HL-60/S4 treated with retinoic acid at 250 ng/mL for 4 days and 3 days (cell line): ENCODE results near the gene FPR1.

Experiments used
- in situ Hi-C: fragments of 300-500 bp; cut with MboI; formaldehyde crosslinking; loops from 2 replicates; pipeline ENCODE4 v1.7.0; 2022; ENCODE audit warnings: low sequenced_read_pairs

Gene FPR1

DNA sequence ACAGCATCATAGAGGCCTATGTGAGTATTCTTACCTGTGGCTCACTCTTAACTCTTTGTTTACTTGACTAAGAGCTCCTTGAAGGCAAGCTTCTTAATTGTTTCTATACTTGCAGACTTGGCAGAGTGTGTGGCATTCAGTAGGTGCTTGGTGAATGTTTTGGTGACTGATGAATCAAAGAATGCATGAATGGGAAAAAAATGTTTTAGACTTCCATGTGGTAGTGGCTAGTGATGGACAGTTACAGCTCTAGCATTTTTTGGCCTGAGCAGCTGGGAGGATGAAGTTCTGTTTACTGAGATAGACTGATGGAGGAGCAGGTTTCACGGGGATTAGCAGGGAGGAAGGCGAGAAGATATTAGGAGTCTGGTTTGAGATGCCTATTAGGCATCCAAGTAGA, 41.5 kb downstream of the FPR1 start:
- in situ Hi-C loops, result no loop called here

DNA sequence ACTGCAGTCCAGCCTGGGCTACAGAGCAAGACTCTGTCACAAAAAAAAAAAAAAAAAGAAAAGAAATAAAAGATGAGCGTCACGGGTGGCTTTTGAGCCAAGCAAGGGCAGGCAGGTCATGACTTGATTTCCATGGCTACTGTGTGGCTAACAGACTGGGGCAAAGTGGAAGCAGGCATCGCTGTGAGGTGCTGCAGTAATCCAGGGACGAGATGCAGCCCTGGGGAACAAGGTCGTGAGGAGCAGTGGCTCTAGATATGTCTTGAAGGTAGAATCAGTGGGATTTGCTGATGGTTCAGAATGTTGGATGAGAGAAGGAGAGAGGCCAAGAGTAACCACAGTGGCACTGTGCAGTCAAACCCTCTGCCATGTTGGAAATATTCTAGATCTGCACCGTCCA, 42.1 kb downstream of the FPR1 start:
- in situ Hi-C loops, result no loop called here

DNA sequence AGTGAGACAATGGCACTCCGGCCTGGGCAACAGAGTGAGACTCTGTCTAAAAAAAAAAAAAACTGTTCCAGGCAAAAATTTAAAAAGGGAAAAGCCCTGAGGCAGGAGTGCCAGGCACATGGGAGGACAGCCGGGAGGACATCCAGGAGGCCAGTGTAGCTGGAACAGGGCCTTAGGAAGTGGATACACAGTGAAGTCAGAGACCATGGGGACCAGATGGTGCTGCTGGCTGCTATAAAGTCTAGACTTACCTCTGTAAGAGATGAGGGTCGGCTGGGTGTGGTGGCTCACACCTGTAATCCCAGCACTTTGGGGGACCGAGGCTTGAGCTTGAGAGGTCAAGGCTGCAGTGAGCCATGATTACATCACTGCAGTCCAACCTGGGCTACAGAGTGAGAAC, 42.9 kb downstream of the FPR1 start:
- in situ Hi-C loops, result no loop called here

DNA sequence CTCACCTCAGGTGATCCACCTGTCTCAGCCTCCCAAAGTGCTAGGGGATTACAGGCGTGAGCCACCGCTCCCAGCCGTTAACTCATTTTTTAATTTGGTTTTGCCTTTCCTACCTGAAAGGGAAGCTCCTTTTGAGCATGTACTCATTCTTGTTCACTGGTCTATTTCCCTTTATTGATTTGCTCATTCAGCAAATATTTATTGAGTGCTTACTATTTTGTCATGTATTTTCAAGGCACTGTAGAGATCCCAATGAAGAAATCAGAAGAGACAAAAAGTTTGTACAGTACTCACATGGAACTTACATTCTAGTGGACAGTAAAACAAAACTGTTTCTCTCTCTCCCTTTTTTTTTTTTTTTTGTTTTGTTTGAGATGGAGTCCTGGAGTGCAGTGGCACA, 44.8 kb downstream of the FPR1 start:
- in situ Hi-C loops, result no loop called here

DNA sequence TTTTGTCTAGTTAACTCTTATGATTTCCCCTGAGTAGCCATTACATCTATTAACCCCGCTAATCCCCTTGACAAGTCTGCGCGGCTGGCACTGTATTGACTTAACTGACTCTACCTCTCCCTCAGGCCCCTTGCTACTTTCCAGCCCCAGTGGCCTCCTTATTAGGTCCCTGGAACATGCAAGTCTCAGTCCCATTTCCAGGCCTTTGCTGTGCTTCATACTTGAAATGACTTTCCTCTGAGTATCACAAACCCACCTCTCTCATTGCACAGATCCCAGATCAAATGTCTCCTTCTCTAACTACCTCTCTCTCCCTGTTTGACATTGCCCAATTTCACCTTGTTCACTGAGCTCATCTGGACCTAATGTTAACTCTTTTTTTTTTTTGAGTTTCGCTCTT, 45.4 kb downstream of the FPR1 start:
- in situ Hi-C loops, result no loop called here

DNA sequence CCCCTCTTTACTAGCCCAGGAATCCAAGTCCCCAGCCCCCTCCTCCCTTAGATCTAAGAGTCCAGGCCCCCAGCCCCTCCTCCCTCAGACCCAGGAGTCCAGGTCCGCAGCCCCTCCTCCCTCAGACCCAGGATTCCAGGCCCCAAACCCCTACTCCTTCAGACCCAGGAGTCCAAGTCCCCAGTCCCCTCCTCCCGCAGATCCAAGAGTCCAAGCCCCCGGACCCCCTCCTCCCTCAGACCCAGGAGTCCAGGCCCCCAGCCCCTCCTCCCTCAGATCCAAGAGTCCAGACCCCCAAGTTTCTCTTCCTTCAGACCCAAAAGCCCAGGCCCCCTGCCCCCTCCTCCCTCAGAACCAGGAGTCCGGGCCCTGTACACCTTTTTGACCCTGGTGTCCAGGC, 47.1 kb downstream of the FPR1 start:
- in situ Hi-C loops, result no loop called here

DNA sequence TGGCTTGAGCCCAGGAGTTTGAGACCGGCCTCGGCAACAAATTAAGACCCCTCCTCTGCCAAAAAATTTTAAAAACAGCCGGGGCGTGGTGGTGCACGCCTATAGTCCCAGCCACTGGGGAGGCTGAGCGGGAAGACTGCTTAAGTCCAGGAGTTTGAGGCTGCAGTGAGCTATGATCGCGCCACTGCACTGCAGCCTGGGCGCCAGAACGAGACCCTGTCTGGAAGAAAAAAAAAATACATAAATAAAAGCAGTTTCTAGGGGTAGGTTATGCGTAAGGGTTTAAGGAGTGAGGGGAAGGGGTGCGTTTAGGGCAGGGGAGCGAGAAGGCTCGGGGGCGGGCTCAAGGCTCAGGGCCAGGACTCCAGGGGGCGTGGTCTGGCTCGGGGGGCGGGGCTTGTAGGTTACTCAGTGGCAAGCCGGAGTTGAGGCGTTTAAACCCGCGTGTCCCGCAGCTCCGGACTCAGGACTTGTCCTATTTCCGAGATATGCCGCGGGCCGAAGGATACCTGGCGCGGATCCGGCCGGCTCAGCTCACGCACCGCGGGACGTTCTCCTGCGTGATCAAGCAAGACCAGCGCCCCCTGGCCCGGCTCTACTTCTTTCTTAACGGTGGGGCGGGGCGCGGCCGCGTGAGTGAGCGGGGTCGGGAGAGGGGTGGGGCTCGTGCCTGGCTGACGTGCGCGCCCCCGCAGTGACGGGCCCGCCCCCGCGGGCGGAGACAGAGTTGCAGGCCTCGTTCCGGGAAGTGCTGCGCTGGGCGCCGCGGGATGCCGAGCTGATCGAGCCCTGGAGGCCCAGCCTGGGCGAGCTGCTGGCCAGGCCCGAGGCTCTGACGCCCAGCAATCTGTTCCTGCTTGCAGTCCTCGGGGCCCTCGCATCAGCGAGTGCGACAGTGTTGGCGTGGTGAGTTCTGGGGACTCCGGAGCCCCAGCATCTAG, 47.8 kb downstream of the FPR1 start:
- in situ Hi-C loops, result no loop called here

DNA sequence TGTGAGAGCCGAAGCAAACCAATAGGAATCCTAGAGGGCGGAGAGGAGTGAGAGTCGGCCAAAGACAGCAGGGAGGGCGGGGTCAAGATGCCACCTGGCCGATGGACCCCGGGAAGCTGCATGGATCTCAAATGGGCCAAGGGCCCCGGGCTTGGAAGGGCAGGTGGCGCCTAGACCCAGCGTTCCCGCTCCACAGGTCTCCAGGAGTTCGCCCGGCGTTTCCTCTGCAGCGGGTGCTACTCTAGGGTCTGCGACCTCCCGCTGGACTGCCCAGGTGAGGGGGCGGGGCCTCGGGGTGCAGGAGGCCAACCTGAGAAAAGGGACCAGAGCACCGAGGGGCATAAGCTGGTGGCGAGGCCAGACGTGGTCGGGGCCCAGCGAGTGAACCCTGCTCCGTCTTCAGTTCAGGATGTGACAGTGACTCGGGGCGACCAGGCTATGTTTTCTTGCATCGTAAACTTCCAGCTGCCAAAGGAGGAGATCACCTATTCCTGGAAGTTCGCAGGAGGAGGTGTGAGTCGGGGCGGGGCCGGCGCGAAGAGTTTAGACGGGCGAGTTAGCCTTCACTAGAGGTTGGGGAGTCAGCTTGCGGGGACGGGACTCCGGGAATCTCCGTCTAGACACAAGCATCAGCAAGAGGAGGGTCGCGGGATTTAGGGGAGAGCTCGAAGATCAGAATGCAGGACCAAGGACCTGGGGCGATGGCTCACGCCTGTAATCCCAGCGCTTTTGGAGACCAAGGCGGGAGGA, 48.7 kb downstream of the FPR1 start:
- in situ Hi-C loops, result no loop called here

DNA sequence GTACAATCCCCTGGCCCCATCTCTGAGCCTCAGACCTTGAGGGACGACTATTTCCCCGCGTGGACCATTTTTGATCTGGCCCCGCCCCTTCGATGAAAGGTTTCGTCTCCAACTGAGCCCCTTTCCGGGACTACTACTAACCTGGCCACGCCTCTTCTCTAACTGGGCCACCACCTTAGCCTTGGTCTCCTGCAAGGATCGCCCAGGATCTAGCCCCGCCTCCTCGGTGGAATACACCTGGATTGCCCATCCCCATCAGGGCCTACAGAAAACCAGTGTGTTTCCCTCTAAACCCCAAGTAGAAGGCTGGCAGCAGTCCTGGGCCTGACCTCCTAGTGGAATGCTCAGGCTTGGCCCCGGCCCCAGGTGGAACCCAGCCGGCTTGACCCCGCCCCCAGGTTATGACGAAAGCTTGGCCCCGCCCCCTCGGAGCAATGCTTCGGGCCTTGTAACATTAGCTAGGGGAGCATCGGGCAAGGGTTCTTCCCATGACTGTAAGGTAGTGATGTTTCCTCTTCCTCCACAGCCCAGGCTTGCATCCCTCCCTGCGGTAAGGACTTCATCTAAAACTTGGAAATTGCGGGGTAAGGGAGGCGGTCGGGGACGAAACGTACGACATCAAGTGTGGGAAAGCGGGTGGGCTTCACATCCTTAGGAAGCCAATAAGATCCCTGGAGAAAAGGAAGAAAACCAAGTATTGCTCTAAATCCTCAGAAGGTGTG, 49.4 kb downstream of the FPR1 start:
- in situ Hi-C loops, result no loop called here

DNA sequence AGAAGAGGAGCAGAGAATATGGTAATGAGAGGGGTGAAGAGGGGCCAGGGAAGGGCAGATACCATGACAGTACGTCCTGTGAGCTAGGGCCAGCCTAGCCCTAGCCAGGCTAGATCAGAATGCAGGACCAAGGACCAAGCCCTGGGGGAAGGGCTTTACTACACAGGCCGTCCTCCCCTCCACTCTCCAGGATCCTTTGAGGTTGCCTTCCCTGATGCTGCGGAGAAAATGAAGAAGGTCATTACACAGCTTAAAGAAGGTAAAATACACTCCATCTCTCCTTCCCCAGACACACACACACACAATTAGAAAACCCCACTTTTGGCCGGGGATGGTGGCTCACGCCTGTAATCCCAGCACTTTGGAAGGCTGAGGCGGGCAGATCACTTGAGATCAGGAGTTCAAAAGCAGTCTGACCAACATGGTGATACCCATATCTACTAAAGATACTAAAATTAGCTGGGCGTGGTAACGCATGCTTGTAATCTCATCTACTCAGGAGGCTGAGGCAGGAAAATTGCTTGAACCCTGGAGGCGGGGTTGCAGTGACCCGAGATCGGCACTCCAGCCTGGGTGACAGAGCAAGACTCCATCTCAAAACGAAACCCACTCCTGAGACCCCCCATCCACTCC, 50.1 kb downstream of the FPR1 start:
- in situ Hi-C loops, result no loop called here

DNA sequence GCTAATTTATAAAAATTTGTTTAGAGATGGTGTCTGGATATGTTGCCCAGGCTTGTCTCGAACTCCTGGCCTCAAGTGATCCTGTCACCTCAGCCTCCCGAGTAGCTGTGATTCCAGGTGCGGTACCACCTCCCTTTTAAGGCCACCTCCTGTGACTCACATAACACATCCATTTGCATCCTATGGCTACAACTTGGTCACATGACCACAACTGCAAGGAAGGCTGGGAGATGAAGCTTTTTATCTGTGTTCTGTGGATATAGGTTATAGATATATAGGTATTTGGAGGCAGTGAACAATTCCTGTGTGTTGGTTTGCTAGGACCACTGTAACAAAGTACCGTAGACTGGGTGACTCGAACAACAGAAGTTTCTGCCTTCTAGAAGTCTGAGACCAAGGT, 52.5 kb downstream of the FPR1 start:
- in situ Hi-C loops, result no loop called here

DNA sequence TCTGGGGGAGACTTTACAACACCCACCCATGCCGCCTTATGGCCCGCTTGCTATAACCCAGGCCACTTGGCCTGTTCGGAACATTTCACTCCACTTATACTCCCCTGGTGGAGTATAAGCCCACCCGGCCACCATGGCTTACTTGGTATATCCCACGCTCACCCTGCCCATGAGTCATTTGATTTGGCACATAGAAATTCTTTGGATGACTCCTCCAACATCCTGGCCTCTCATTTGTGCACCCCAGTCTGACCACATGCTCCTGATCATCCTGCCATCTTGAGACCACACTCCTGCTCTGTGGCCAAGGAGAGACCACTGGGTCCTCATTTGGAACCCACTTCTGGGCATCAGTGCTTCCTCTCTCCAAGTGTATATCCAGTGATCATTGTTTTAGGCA, 53.4 kb downstream of the FPR1 start:
- in situ Hi-C loops, result no loop called here

DNA sequence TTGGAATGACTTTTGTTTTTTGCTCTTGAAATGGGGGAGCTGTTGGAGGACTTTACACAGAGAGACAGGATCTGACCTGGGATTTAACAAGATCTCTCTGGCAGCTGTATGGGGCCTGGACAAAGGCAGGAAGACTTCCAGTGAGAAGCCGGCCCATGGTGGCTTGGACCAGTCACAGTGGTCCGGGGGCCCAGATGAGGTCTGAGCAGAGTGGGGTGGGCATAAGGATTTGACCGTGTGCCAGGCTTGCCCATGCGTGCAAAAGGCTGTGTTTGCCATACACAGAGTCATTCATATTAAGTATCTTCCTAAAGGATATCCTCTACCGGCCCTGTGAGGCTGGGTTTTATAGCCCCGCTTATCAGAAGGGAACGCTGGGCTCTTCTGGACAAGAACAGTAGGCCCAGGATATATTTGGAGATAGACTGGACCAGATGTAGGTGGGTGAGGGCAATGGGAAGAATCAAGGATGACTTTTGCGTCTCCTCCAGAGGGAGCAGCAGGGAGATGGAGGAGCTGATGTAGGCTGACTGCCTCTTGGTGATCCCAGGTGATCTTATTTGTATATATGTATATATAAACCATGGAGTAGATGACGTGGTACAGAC, 54.4 kb downstream of the FPR1 start:
- in situ Hi-C loops, result no loop called here

DNA sequence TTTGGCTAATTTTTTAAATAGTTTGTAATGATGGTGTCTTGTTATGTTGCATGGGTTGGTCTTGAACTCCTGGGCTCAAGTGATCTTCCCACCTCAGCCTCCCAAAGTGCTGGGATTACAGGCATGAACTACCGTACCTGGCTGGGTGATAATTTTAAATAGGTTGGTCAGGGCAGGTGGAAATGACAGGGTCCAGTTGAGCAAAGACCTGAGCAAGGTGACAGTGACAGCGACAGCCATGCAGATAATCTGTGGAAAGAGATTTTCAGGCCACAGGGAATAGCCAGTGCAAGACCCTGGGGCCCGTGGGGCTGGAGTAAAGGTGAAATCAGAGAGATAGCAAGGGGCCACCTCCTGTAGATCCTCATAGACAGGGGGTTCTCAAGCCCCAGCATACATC, 55.1 kb downstream of the FPR1 start:
- in situ Hi-C loops, result no loop called here
